Iris pigment epithelial cell (primary cell): ENCODE data around the gene OR4M1.
"Not testable (repeated sequence)": the region's sequence is repeated elsewhere in the genome, so short reads cannot be mapped to it uniquely, and the experiment has no call there.

Source experiments
- DNase-seq: peaks from one replicate; pipeline ENCODE4 v3.0.0-alpha.2; 2011; ENCODE audit warnings: low read depth

OR4M1 gene

GRCh38 chr14:19773204-19773603 is at the start of gene OR4M1:
TSS of gene OR4M1 (plus strand) at chr14:19773504. CDS start at chr14:19780323, 6,819 bp downstream.
- DNase-seq: not testable (repeated sequence)

- no peak for DNase-seq
Measured at GRCh38 chr14:19729359-19729758, 43.9 kb upstream of the OR4M1 start.

GRCh38 chr14:19729763-19730162 is 43.5 kb upstream of the OR4M1 start:
- no peak for DNase-seq

GRCh38 chr14:19733893-19734292 is 39.4 kb upstream of the OR4M1 start:
- not testable (repeated sequence) for DNase-seq

- no peak for DNase-seq
Measured at GRCh38 chr14:19743256-19743655, 30.0 kb upstream of the OR4M1 start, which contains the start of gene OR4Q3. TSS of gene OR4Q3 (plus strand) at chr14:19743571.

- DNase-seq: not testable (repeated sequence)
Measured at GRCh38 chr14:19752316-19752715, 21.0 kb upstream of the OR4M1 start.

GRCh38 chr14:19754172-19754571 is 19.1 kb upstream of the OR4M1 start:
- DNase-seq: no peak

- DNase-seq: not testable (repeated sequence)
Measured at GRCh38 chr14:19771491-19771890, 1.8 kb upstream of the OR4M1 start.

GRCh38 chr14:19771895-19772430 is 1.3 kb upstream of the OR4M1 start:
- DNase-seq: no peak

- DNase-seq: not testable (repeated sequence)
Measured at GRCh38 chr14:19772454-19772853, 850 bp upstream of the OR4M1 start.

- DNase-seq: no peak
Measured at GRCh38 chr14:19775587-19775986, 2.3 kb downstream of the OR4M1 start.

GRCh38 chr14:19785848-19786247 is 12.5 kb downstream of the OR4M1 start:
- not testable (repeated sequence) for DNase-seq

- not testable (repeated sequence) for DNase-seq
Measured at GRCh38 chr14:19787318-19787717, 14.0 kb downstream of the OR4M1 start.

- DNase-seq: not testable (repeated sequence)
Measured at GRCh38 chr14:19788150-19788549, 14.8 kb downstream of the OR4M1 start.

- DNase-seq: not testable (repeated sequence)
Measured at GRCh38 chr14:19796520-19797108, 23.3 kb downstream of the OR4M1 start.

GRCh38 chr14:19799880-19800279 is 26.6 kb downstream of the OR4M1 start:
- DNase-seq: no peak

- no peak for DNase-seq
Measured at GRCh38 chr14:19800282-19801117, 27.2 kb downstream of the OR4M1 start.

- DNase-seq: no peak
Measured at GRCh38 chr14:19801118-19801464, 27.8 kb downstream of the OR4M1 start.

GRCh38 chr14:19803470-19803869 is 30.2 kb downstream of the OR4M1 start, which contains the start of gene OR4N2:
TSS of gene OR4N2 (plus strand) at chr14:19803770. CDS start at chr14:19827449, 23,679 bp downstream.
- not testable (repeated sequence) for DNase-seq

- not testable (repeated sequence) for DNase-seq
Measured at GRCh38 chr14:19813171-19813920, 40.0 kb downstream of the OR4M1 start.

- DNase-seq: not testable (repeated sequence)
Measured at GRCh38 chr14:19819879-19820278, 46.6 kb downstream of the OR4M1 start.

- DNase-seq: not testable (repeated sequence)
Measured at GRCh38 chr14:19821016-19821415, 47.7 kb downstream of the OR4M1 start.
